Activated CD4-positive, alpha-beta T cell treated with anti-CD3 and anti-CD28 coated beads, Interleukin-2, amount 50 U/mL, for 24 hours (primary cell): Measurements from ENCODE around the gene TBCE.
"Not testable (repeated sequence)": the region's sequence is repeated elsewhere in the genome, so short reads cannot be mapped to it uniquely, and the experiment has no call there.

Experiments
- DNase-seq, 2 donors: peaks; one replicate each; pipeline ENCODE4 v3.0.0-alpha.2; 2020; ENCODE audit warnings: low read depth in 1 of 2, low spot score in 1 of 2

The TBCE gene

GRCh38 chr1:235351441-235351840 lies 15.8 kb upstream of the TBCE start:
- DNase-seq = no peak

- no peak for DNase-seq
Measured at GRCh38 chr1:235351898-235352297, 15.3 kb upstream of the TBCE start.

- no peak for DNase-seq
Measured at GRCh38 chr1:235357485-235358373, 9.5 kb upstream of the TBCE start.

GRCh38 chr1:235358899-235359298 lies 8.3 kb upstream of the TBCE start:
- no peak for DNase-seq

- DNase-seq = not testable (repeated sequence)
Measured at GRCh38 chr1:235364189-235364588, 3.0 kb upstream of the TBCE start.

- DNase-seq = peak in 1 of 2 donors; percentile 14
Measured at GRCh38 chr1:235366286-235366685, 941 bp upstream of the TBCE start.

GRCh38 chr1:235368428-235368827 lies 1.2 kb downstream of the TBCE start:
- DNase-seq = no peak

GRCh38 chr1:235369802-235370201 lies 2.6 kb downstream of the TBCE start:
- no peak for DNase-seq

GRCh38 chr1:235375919-235376605 lies 8.8 kb downstream of the TBCE start:
- DNase-seq = no peak

- DNase-seq = not testable (repeated sequence)
Measured at GRCh38 chr1:235378134-235378735, 11.0 kb downstream of the TBCE start.

GRCh38 chr1:235381955-235382739 lies 14.9 kb downstream of the TBCE start:
- DNase-seq = not testable (repeated sequence)

- DNase-seq = not testable (repeated sequence)
Measured at GRCh38 chr1:235385633-235386032, 18.4 kb downstream of the TBCE start.

- no peak for DNase-seq
Measured at GRCh38 chr1:235391874-235392273, 24.6 kb downstream of the TBCE start.

- no peak for DNase-seq
Measured at GRCh38 chr1:235397733-235398132, 30.5 kb downstream of the TBCE start.

GRCh38 chr1:235399661-235400060 lies 32.4 kb downstream of the TBCE start:
- no peak for DNase-seq

GRCh38 chr1:235401251-235401650 lies 34.0 kb downstream of the TBCE start:
- DNase-seq = no peak

- no peak for DNase-seq
Measured at GRCh38 chr1:235402457-235403200, 35.4 kb downstream of the TBCE start.

GRCh38 chr1:235403593-235403992 lies 36.4 kb downstream of the TBCE start:
- no peak for DNase-seq

GRCh38 chr1:235404190-235404589 lies 37.0 kb downstream of the TBCE start:
- DNase-seq = no peak

GRCh38 chr1:235407419-235407818 lies 40.2 kb downstream of the TBCE start:
- no peak for DNase-seq
